ENCODE data around the gene PRRT1B.

Gene PRRT1B

DNA sequence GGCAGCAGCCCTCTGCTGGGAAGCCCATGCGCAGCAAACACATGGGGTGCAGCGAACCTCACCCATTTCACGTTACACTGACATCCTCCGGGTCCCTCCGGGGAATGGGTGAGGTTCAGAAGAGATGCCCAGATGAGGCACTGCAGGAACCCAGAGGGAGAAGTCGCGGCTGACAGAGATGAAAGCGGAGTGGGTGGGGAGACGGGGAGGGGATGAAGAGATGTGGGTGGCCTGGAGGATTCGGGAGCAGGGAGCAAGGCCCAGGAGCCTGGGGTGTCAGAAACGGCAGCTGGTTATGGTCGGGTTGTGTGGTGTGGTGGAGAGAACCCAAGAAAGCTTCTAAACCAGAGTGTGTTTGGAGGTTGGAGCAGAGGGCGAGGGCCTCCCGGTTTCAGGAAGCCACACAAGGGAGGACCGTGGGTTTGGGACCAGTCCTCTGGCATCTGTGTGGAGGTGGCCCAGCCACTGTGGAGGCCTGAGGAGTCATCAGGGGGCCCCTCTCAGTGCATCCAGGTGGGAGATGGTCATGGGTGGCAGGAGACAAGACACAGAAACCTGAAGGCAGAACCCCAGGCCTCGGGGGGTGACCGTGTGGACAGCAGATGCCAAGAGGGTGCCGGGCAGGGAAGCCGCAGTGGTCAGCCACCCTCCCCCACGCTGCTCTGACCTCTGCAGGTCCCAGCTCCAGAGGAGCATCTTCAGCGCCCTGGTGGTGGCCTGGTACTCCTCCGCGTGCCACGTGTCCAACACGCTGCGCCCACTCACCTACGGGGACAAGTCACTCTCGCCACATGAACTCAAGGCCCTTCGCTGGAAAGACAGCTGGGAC, 22.9 kb upstream of the PRRT1B start:
- H3K4me3 ChIP-seq (replicated peaks in 1 of 2; ENCODE audit: low read depth in 2 of 2, low read length in 2 of 2) = no peak overlapping the region
- TF ChIP-seq, protein P1, sequence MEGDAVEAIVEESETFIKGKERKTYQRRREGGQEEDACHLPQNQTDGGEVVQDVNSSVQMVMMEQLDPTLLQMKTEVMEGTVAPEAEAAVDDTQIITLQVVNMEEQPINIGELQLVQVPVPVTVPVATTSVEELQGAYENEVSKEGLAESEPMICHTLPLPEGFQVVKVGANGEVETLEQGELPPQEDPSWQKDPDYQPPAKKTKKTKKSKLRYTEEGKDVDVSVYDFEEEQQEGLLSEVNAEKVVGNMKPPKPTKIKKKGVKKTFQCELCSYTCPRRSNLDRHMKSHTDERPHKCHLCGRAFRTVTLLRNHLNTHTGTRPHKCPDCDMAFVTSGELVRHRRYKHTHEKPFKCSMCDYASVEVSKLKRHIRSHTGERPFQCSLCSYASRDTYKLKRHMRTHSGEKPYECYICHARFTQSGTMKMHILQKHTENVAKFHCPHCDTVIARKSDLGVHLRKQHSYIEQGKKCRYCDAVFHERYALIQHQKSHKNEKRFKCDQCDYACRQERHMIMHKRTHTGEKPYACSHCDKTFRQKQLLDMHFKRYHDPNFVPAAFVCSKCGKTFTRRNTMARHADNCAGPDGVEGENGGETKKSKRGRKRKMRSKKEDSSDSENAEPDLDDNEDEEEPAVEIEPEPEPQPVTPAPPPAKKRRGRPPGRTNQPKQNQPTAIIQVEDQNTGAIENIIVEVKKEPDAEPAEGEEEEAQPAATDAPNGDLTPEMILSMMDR (IDR thresholded peaks at IDR 0.05; ENCODE audit: low read depth, low read length) = no peak
- DNase-seq (ENCODE audit: low read depth in 2 of 2) = no peak

DNA sequence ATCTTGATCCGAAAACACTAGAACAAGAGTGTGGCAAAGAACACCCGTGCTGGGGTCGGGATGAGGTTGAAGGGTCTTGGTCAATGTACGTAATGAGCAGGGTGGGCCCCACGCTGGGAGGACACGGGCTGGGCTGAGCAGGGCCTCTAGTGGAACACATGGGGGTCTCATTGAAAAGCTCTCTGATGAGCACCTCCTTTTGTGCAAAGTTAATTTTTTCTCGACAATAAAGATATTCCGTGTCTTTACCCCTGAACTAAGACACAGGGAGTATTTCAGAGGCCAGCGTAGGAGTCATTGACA, 22.3 kb upstream of the PRRT1B start:
- DNase-seq (ENCODE audit: low read depth in 2 of 2) = no peak
- TF ChIP-seq, protein P1 (IDR thresholded peaks at IDR 0.05; ENCODE audit: low read depth, low read length) = no peak
- no peak overlapping the region for H3K4me3 ChIP-seq (replicated peaks in 1 of 2; ENCODE audit: low read depth in 2 of 2, low read length in 2 of 2)

DNA sequence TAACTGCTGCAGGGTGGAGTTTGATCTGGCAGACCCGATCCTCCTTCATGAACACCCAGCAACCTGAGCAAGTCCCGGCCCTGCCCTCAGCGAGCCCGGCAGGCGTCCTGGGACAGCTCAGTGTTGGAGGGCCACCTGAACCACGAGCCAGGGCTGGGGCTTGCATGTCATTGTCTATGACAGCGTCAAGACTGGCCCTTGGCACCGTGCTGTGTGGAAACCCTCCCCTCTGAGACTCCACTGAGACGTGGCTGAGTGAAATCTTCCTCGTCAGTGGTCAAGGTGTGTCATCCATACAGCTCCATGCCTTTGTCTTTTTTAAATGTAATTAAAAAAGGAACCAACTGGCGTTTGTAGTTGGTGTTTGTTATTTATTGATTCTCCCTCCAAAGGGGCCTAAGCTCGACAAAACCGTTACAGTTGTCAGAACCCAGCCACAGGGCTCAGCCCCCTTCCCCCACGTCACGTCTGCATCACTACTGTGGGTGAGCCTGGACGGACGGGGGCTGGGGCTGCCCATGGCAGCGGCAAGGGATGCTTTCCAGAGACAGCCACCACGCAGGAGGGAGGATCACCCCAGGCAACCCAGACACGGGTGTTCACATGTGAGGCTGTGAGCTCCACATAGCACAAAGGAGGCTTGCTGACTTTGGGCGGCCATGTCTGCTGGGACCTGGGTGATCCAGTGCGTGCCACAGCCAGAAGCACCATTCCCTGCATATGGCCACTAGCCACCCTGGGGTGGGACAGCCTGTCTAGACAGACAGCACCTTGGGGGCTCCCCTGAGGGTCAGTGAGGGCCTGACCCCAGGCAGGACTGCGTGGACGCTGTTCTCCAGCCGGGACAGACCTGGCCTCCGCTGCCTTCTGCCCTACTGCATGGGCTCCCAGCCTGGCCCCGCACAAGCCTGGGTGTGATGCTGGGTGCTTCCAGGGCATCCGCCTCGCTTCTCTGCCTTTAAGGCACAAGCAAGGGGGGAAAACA, 21.6 kb upstream of the PRRT1B start:
- H3K4me3 ChIP-seq (replicated peaks in 1 of 2; ENCODE audit: low read depth in 2 of 2, low read length in 2 of 2) = no peak overlapping the region
- TF ChIP-seq, protein P1 (IDR thresholded peaks at IDR 0.05; ENCODE audit: low read depth, low read length) = no peak
- no peak for DNase-seq (ENCODE audit: low read depth in 2 of 2)

DNA sequence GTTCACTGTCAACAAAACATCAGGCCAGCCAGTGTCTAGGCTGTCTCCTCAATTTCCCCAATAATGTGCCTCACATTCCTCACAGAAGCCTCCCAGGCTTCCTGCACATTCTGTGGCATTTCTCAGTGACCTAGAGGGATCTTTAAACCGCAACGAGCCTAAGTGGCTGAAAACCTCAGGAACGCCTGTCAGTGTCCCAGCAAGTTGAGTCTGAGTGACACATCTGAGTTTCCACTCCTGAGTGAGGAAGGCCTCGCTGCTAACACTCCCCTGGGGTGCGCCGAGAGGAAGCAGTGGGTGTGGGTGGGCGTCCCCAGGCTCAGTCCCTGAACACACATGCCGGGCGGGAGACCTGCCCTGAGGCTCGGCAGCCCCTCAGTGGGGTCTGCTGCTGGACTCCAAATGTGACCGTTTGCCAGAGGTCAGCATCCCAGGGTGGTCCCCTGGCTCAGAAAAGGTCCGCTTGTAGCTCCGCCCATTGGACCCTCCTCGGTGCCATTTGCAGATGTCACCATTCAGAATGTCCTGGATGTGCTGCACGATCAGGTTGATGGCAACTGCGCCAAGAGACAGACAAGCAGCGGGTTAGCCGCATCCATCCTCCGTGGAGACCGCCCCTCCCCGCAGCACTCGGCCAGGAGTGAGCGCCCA, 20.5 kb upstream of the PRRT1B start:
- no peak for DNase-seq (ENCODE audit: low read depth in 2 of 2)
- H3K4me3 ChIP-seq (replicated peaks in 1 of 2; ENCODE audit: low read depth in 2 of 2, low read length in 2 of 2) = no peak overlapping the region
- TF ChIP-seq, protein P1 (IDR thresholded peaks at IDR 0.05; ENCODE audit: low read depth, low read length) = no peak

DNA sequence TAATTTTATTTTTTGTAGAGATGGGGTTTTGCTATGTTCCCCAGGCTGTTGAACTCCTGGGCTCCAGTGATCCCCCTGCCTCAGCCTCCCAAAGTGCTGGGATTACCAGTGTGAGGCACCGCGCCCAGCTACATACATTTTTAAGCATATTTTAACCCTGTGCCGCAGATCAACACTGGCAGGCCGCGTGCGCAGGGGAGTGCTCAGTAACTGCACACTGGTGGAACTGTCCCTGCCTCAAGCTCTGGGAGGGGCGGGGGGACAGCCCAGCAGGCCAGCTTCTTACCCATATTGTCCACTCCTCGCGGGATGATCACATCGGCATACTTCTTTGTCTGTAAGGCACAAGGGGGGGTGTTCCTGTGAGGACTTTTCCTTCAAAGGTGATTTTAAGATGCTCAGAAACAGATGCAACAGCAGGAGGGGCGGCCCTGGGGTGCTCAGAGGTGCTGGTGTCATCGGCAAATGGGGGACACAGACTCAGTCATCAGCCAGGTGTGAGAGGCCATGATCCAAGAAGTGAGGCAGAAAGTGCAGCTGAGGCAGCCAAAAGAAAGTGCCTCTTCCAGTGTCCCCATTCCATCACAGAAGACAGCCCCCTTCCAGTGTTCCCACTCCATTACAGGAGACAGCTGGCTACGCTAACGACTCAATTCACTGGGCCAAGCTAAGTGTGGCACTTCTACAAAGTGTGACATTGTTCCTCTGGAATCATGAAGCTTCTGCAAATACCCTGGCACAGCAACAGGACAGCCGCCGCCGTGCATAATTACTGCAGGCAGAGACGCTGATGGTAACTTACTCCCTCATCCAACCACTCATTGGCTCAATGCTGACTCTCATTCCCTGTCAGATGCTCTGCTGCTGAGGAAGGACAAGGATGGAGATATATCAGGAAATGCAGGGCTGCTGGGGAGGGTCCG, 19.4 kb upstream of the PRRT1B start:
- no peak overlapping the region for H3K4me3 ChIP-seq (replicated peaks in 1 of 2; ENCODE audit: low read depth in 2 of 2, low read length in 2 of 2)
- TF ChIP-seq, protein P1 (IDR thresholded peaks at IDR 0.05; ENCODE audit: low read depth, low read length) = no peak
- DNase-seq (ENCODE audit: low read depth in 2 of 2) = no peak

DNA sequence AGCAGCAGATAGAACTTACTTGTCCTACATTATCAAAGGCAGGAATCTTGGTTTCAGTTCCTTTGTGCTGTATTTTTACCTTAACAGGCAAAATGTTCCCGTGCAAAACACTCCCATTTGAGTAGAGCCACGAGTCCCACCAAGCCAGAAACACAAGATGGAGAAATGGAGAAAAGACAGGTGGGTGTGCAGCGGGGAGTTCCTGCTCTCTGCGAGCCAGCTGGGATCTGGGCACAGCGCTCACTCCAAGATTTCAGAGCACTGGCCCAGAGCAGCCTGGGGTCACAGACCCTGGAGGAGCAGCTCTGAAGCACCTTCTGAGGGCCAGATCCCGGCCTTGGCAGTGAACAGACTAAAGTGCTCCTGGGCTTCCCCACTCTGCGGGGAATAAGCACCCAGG, 17.1 kb upstream of the PRRT1B start:
- TF ChIP-seq, protein P1 (IDR thresholded peaks at IDR 0.05; ENCODE audit: low read depth, low read length) = no peak
- no peak for DNase-seq (ENCODE audit: low read depth in 2 of 2)
- no peak overlapping the region for H3K4me3 ChIP-seq (replicated peaks in 1 of 2; ENCODE audit: low read depth in 2 of 2, low read length in 2 of 2)

Measured in cardiac fibroblast (primary cell).